Nephron (organoid): ENCODE measurements around the gene LRBA.
A peak's percentile ranks its signal among the peaks of the same experiment; 100 is the strongest.

Experiments
- H3K27ac Mint-ChIP-seq, 3 experiments: 2 replicates each; pipeline ENCODE4 v1.8.0; 2020; ENCODE audit warnings: mixed read lengths in 3 of 3, mild to moderate bottlenecking in 2 of 3, moderate library complexity in 1 of 3
- H3K27me3 Mint-ChIP-seq: 2 replicates; pipeline ENCODE4 v1.8.0; 2021; ENCODE audit warnings: low read depth, mild to moderate bottlenecking, moderate library complexity, mixed read lengths
- H3K36me3 Mint-ChIP-seq: 2 replicates; pipeline ENCODE4 v1.8.0; 2020; ENCODE audit warnings: low read depth, mixed read lengths
- H3K4me1 Mint-ChIP-seq: 2 replicates; pipeline ENCODE4 v1.8.0; 2020; ENCODE audit warnings: mixed read lengths
- H3K4me3 Mint-ChIP-seq, 3 experiments: 2 replicates each; pipeline ENCODE4 v1.8.0; 2020; ENCODE audit warnings: mild to moderate bottlenecking in 3 of 3, mixed read lengths in 3 of 3, moderate library complexity in 2 of 3
- H3K9me3 Mint-ChIP-seq: 2 replicates; pipeline ENCODE4 v1.8.0; 2020; ENCODE audit warnings: mixed read lengths
- TF ChIP-seq, protein P1 (sequence below), 3 experiments: fragments of 200-600 bp; sonication (generic); IDR thresholded peaks; one replicate each; pipeline ENCODE4 v1.5.0; 2021; ENCODE audit warnings: antibody characterized with exemption in 3 of 3; ENCODE audit not compliant: unreplicated experiment in 3 of 3

The LRBA gene

DNA sequence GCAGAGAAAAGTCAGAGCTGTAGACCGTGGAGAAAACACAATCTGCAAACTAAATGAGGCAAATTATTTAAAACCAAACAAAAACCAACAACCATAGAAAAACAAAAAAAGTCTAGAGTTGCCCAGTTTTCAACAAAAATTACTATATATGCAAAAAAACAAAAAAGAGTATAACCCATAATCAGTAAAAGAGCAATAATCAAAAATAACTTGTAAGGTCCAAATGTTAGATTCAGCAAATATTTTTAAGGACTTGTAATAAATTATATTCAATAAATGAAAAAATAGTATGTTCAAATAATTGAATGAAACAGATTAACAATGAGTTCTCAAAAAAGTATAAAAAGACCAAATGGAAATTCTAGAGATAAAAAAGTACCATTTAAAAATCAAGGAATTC is 130.5 kb downstream of the LRBA start:
- no peak overlapping the region for H3K27ac Mint-ChIP-seq
- peaks cover 36% of the 10 kb centered on the region for H3K36me3 Mint-ChIP-seq
- no peaks in the 10 kb centered on the region for H3K27me3 Mint-ChIP-seq
- H3K4me1 Mint-ChIP-seq: no peaks in the 10 kb centered on the region
- peaks cover 4% of the 10 kb centered on the region for H3K9me3 Mint-ChIP-seq
- TF ChIP-seq, protein P1, sequence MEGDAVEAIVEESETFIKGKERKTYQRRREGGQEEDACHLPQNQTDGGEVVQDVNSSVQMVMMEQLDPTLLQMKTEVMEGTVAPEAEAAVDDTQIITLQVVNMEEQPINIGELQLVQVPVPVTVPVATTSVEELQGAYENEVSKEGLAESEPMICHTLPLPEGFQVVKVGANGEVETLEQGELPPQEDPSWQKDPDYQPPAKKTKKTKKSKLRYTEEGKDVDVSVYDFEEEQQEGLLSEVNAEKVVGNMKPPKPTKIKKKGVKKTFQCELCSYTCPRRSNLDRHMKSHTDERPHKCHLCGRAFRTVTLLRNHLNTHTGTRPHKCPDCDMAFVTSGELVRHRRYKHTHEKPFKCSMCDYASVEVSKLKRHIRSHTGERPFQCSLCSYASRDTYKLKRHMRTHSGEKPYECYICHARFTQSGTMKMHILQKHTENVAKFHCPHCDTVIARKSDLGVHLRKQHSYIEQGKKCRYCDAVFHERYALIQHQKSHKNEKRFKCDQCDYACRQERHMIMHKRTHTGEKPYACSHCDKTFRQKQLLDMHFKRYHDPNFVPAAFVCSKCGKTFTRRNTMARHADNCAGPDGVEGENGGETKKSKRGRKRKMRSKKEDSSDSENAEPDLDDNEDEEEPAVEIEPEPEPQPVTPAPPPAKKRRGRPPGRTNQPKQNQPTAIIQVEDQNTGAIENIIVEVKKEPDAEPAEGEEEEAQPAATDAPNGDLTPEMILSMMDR (IDR thresholded peaks at IDR 0.05; ENCODE audit: unreplicated experiment in 3 of 3): no peak
- no peak overlapping the region for H3K4me3 Mint-ChIP-seq

DNA sequence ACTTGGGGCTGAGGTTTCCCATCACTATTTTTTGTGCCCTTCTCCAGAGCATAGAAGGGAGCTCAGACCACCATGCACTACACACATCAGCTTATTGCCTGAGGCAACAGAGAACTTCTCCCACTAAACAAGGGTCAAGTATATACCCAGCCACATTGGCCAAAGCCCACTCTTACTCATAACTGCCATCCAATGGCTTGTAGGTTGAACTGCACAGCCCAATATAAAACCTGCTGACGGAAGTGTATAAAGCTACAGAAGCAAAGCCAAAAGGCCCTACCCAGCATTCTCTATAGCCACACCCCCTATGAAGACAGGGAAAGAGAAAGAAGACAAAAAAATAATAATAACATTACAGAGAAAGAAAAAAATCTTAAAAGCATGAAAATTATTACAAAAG is 139.7 kb downstream of the LRBA start:
- Mint-ChIP-seq H3K4me1 (no peaks in the 10 kb centered on the region), H3K4me3 (no peak overlapping the region), H3K27ac (no peak overlapping the region), H3K9me3 (peaks cover 27% of the 10 kb centered on the region), H3K27me3 (no peaks in the 10 kb centered on the region), H3K36me3 (peaks cover 54% of the 10 kb centered on the region)
- TF ChIP-seq, protein P1 (IDR thresholded peaks at IDR 0.05; ENCODE audit: unreplicated experiment in 3 of 3): no peak

DNA sequence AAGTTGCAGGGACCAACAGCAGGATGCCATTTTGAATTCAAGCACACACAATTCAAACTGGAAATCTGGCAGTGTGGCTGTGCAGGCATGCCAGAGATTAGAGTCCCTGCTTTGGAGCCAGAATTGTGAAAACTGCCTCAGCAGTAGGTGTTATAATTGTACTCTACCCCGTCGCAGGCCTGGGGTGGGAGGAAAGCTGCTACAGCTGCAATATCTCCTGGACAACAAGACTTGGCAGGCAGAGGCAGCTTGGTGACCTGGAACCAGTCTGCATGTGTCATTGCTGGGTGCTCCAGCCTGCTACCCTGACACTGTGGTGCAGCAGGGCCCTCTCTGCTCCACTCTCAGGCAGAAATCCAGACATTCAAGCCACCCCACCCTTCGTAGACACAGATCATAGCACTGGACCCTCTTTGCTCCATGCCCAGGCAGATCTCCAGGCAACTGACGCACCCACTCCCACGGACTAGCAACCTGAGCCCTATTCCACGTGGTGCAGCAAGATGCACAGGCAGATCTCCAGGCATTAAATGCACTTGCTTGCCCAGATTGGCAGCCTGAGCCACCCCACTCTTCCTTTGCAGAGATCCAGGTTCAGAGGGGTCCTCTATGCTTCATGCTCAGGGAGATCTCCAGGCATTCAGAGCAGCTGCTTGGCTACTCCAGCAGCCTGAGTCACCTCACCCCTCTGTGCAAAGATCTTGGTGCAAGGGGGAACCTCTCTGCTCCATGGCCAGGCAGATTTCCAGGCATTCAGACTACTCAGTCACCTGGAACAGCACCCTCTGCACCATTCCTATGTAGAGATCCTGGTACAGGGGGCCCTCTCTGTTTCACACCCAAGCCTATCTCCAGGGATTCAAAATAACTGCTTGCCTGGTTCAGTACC is 140.5 kb downstream of the LRBA start:
- no peak overlapping the region for H3K27ac Mint-ChIP-seq
- peaks cover 46% of the 10 kb centered on the region for H3K36me3 Mint-ChIP-seq

DNA sequence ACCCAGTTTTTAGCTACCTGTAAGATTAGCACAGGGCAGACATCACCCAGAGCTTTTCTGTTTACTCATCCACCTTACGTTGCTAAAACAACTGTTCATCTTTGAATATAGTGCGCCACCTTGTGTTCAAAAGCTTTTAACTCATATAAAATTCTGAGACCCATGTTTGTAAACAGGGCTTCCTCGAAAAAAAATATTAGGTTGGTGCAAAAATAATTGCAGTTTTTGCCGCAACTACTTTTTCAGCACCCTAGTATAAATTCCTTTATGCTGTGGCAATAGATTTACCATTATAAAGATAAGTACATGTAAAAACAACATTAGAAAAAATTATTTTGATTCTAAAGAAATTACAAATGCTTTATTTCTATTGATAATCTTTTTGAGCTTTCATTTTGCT is 147.9 kb downstream of the LRBA start:
- Mint-ChIP-seq H3K9me3 (no peaks in the 10 kb centered on the region), H3K36me3 (no peaks in the 10 kb centered on the region), H3K4me3 (no peak overlapping the region), H3K27ac (no peak overlapping the region), H3K4me1 (no peaks in the 10 kb centered on the region), H3K27me3 (no peaks in the 10 kb centered on the region)
- TF ChIP-seq, protein P1 (IDR thresholded peaks at IDR 0.05; ENCODE audit: unreplicated experiment in 3 of 3): peak; percentile 68 to 72 (median 68)

More for the DNA sequence above, 140.5 kb downstream of the LRBA start:
- Mint-ChIP-seq H3K9me3 (peaks cover 25% of the 10 kb centered on the region), H3K4me3 (no peak overlapping the region), H3K27me3 (no peaks in the 10 kb centered on the region), H3K4me1 (no peaks in the 10 kb centered on the region)
- TF ChIP-seq, protein P1 (IDR thresholded peaks at IDR 0.05; ENCODE audit: unreplicated experiment in 3 of 3): no peak

DNA sequence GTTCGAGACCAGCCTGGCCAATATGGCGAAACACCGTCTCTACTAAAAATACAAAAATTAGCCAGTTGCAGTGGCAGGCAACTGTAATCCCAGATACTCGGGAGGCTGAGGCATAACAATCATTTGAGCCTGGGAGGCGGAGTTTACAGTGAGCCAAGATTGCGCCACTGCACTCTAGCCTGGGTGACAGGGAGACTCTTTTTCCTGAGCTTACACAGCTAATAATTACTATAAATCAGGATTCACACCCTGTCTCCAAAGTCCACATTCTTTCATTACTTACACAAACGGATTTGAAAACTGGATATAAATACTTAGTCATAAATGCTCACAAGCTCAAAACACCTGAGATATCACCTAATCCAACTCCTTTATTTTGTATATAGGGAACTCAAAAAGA is 151.6 kb downstream of the LRBA start:
- TF ChIP-seq, protein P1 (IDR thresholded peaks at IDR 0.05; ENCODE audit: unreplicated experiment in 3 of 3): no peak
- no peak overlapping the region for H3K4me3 Mint-ChIP-seq
- no peaks in the 10 kb centered on the region for H3K9me3 Mint-ChIP-seq
- no peaks in the 10 kb centered on the region for H3K4me1 Mint-ChIP-seq
- no peaks in the 10 kb centered on the region for H3K36me3 Mint-ChIP-seq
- no peaks in the 10 kb centered on the region for H3K27me3 Mint-ChIP-seq
- no peak overlapping the region for H3K27ac Mint-ChIP-seq

DNA sequence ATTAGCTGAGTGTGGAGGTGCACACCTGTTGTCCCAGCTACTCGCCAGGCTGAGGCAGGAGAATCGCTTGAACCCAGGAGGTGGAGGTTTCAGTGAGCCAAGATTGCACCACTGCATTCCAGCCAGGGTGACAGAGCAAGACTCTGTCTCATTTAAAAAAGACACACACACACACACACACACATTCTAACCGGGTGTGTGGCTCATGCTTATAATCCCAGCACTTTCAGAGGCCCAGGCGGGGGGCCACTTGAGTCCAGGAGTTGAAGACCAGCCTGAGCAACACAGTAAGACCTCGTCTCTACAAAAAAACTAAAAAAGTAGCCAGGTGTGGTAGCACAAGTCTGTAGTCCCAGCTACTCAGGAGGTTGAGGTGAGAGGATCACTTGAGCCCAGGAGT is 152.3 kb downstream of the LRBA start:
- no peaks in the 10 kb centered on the region for H3K36me3 Mint-ChIP-seq
- TF ChIP-seq, protein P1 (IDR thresholded peaks at IDR 0.05; ENCODE audit: unreplicated experiment in 3 of 3): no peak
- no peak overlapping the region for H3K27ac Mint-ChIP-seq
- H3K27me3 Mint-ChIP-seq: no peaks in the 10 kb centered on the region
- no peak overlapping the region for H3K4me3 Mint-ChIP-seq
- no peaks in the 10 kb centered on the region for H3K9me3 Mint-ChIP-seq
- no peaks in the 10 kb centered on the region for H3K4me1 Mint-ChIP-seq
